Omental fat pad (tissue), 4 donors: ENCODE data around the gene TRABD2A. TPM values are rescaled to one million over a fixed set of nuclear protein-coding genes. Genes with fewer than 3 reads are reported as not detected.
"Not testable (repeated sequence)": the region's sequence is repeated elsewhere in the genome, so short reads cannot be mapped to it uniquely, and the experiment has no call there.

Experiments
- ATAC-seq: fragments of 150-250 bp; one replicate; pipeline ENCODE4 v1.9.1; 2016; ENCODE audit warnings: mild to moderate bottlenecking, moderate library complexity; ENCODE audit not compliant: low FRiP score
- DNase-seq: peaks from one replicate; pipeline ENCODE4 v3.0.0-alpha.2; 2019; ENCODE audit warnings: low spot score
- total RNA-seq, 4 donors: library from RNA; depleted of rRNA; stranded (reverse); fragments of >200 nt; gene quantifications; one replicate each; pipeline ENCODE4 v1.1.0, GENCODE V29; 2016
- TF ChIP-seq, protein P1 (sequence below), 3 donors: fragments of 450-650 bp; IDR thresholded peaks; one replicate each; pipeline ENCODE4 v1.5.1; 2016 to 2017; ENCODE audit warnings: antibody characterized with exemption in 3 of 3, mild to moderate bottlenecking in 3 of 3, moderate library complexity in 2 of 3

The TRABD2A gene
- total RNA-seq, 4 donors from 2014 or later = 5.3 to 9.0 (median 6.4) TPM

- no peak for ATAC-seq
- no peak for DNase-seq
- TF ChIP-seq, protein P1, sequence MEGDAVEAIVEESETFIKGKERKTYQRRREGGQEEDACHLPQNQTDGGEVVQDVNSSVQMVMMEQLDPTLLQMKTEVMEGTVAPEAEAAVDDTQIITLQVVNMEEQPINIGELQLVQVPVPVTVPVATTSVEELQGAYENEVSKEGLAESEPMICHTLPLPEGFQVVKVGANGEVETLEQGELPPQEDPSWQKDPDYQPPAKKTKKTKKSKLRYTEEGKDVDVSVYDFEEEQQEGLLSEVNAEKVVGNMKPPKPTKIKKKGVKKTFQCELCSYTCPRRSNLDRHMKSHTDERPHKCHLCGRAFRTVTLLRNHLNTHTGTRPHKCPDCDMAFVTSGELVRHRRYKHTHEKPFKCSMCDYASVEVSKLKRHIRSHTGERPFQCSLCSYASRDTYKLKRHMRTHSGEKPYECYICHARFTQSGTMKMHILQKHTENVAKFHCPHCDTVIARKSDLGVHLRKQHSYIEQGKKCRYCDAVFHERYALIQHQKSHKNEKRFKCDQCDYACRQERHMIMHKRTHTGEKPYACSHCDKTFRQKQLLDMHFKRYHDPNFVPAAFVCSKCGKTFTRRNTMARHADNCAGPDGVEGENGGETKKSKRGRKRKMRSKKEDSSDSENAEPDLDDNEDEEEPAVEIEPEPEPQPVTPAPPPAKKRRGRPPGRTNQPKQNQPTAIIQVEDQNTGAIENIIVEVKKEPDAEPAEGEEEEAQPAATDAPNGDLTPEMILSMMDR (IDR thresholded peaks at IDR 0.05) = no peak
These were observed 1.8 kb downstream of the TRABD2A start for GRCh38 chr2:84878896-84879583.

GRCh38 chr2:84878459-84878858 lies 2.4 kb downstream of the TRABD2A start:
- TF ChIP-seq, protein P1 (IDR thresholded peaks at IDR 0.05) = no peak
- DNase-seq = no peak
- no peak for ATAC-seq

DNA sequence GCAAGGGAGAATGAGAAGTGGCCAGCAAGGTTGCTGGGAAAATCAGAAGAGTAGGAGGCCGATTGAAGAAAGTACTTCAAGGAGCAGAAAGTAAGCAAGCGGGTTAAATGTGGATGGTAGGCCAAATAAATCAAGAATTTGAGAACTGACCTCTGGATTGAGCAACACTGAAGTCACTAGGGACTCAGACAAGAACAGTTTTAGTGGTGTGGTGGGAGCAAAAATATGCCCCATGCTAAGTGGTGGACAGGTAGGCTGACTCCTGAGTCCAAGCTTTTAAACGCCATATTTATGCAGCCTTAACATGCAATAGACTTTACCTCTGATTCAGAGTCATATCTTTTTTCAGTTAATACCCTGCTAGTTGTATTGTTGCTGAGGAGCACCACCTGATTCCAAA lies 4.5 kb downstream of the TRABD2A start:
- TF ChIP-seq, protein P1 (IDR thresholded peaks at IDR 0.05) = no peak
- DNase-seq (no peak), ATAC-seq (no peak)

DNA sequence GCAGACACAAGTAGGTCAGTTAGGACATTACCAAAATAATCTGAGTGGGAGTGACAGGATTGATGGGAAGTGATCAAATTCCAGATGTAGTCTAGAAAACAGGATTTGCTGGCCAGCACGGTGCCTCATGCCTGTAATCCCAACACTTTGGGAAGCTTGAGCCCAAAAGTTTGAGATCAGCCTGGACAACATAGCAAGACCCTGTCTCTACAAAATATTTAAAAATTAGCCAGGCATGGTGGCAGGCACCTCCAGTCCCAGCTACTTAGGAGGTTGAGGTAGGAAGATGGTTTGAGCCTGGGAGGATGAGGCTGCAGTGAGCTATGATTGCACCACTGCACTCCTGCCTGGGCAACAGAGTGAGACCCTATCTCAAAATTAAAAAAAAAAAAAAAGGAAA lies 5.3 kb downstream of the TRABD2A start:
- not testable (repeated sequence) for ATAC-seq, DNase-seq

DNA sequence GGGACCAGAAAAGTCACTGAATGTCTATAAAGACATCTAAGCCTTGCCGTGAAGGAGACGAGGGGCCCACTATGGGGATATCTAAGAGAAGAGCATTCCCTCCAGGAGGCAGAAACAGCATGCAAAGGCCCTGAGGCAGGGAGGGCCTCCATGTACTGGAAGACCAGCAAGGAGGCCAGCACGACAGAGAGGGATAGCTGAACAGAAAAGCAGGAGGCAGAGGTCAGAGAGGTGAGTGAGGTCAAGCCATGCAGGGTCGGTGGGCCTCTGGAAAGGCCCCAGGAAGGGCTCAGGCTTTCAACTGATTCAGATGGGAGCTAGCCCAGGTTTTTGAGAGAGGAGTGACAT lies 5.7 kb downstream of the TRABD2A start:
- TF ChIP-seq, protein P1 (IDR thresholded peaks at IDR 0.05) = no peak
- DNase-seq (no peak), ATAC-seq (no peak)

- TF ChIP-seq, protein P1 (IDR thresholded peaks at IDR 0.05) = no peak
- ATAC-seq = no peak
- DNase-seq = no peak
These were observed 6.3 kb downstream of the TRABD2A start for GRCh38 chr2:84874381-84875212.

- TF ChIP-seq, protein P1 (IDR thresholded peaks at IDR 0.05) = no peak
- no peak for DNase-seq
- ATAC-seq = no peak
These were observed 7.5 kb downstream of the TRABD2A start for GRCh38 chr2:84873350-84873749.

- ATAC-seq, DNase-seq: not testable (repeated sequence)
These were observed 8.2 kb downstream of the TRABD2A start for GRCh38 chr2:84872691-84873090.
